ENCODE results near the gene RPL7A.

- TF ChIP-seq, protein P1, sequence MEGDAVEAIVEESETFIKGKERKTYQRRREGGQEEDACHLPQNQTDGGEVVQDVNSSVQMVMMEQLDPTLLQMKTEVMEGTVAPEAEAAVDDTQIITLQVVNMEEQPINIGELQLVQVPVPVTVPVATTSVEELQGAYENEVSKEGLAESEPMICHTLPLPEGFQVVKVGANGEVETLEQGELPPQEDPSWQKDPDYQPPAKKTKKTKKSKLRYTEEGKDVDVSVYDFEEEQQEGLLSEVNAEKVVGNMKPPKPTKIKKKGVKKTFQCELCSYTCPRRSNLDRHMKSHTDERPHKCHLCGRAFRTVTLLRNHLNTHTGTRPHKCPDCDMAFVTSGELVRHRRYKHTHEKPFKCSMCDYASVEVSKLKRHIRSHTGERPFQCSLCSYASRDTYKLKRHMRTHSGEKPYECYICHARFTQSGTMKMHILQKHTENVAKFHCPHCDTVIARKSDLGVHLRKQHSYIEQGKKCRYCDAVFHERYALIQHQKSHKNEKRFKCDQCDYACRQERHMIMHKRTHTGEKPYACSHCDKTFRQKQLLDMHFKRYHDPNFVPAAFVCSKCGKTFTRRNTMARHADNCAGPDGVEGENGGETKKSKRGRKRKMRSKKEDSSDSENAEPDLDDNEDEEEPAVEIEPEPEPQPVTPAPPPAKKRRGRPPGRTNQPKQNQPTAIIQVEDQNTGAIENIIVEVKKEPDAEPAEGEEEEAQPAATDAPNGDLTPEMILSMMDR (conservative IDR thresholded peaks at IDR 0.05; ENCODE audit: low read depth, low read length), result no peak
- TF ChIP-seq EZH2 (IDR thresholded peaks at IDR 0.05; ENCODE audit: low read length, unreplicated experiment) (no peak), EZH2phosphoT487 (IDR thresholded peaks at IDR 0.05; ENCODE audit: borderline replicate concordance, low read length) (no peak)
Measured at GRCh38 chr9:133334161-133334560, 13.9 kb upstream of the RPL7A start.
